Myocyte (in vitro differentiated cells): ENCODE results near the gene AKNA. TPM values are rescaled to one million over a fixed set of nuclear protein-coding genes. Genes with fewer than 3 reads are reported as not detected.
"Not testable (repeated sequence)": the region's sequence is repeated elsewhere in the genome, so short reads cannot be mapped to it uniquely, and the experiment has no call there.

Source experiments
- DNase-seq: peaks from one replicate; pipeline ENCODE4 v3.0.0-alpha.2; 2012; ENCODE audit warnings: low read depth
- total RNA-seq: library from RNA; depleted of rRNA; stranded (reverse); fragments of >200 nt; gene quantifications from 2 replicates; pipeline ENCODE4 v1.2.3, GENCODE V29; 2014

The AKNA gene
- total RNA-seq, 1 donor from 2014 or later = 3.7 TPM

DNA sequence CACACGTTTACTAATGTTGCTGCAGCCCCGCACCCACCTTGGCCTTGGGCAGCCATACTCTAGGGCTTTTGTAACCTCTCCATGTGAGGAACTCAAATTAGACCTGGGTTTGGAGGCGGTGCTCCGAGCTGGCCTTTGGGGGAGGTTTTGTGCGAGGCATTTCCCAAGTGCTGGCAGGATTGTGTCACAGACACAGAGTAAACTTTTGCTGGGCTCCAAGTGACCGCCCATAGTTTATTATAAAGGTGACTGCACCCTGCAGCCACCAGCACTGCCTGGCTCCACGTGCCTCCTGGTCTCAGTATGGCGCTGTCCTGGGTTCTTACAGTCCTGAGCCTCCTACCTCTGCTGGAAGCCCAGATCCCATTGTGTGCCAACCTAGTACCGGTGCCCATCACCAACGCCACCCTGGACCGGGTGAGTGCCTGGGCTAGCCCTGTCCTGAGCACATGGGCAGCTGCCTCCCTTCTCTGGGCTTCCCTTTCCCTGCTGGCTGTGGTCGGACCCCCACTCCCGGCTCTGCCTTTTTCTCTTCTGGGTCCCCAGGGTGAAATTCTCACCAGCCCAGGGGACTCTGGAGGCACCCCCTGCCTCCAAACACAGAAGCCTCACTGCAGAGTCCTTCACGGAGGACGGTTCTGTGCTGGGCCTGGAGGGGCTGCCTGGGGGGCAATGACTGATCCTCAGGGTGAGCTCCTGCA lies 64.8 kb downstream of the AKNA start, which contains the start of gene ORM1:
Gene ORM1 (plus strand): TSS at position 268 of the 701 bp plus-strand sequence. CDS start 36 bp downstream, at position 304.
- not testable (repeated sequence) for DNase-seq

DNA sequence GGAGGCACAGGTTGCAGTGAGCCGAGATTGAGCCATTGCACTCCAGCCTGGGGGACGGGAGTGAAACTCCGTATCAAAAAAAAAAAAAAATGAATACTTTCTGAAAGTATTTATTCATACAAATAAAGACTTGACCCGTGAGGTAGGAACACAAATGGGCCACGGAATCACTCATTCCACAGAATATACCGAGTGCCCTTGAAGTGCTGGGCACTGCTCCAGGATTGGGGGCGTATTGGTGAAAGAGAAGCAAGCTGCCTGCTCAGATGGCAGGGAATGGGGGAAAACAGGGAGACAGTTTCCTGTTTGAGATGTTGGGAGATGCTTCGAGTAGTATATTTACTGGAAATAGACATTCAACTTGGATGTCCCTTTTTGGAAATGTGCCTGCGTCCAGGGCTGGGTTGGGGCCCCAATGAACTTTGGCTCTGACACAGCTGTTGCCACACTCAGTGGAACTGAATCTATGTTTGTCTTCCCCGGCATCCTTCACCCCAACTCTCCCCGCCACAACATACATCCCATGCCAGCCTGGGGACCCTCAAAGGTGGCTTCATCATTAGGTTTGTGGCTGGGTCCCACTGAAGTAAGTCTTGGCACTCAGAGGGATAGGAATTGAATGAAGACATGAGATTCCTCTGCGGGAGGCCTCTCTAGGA lies 65.5 kb downstream of the AKNA start:
- not testable (repeated sequence) for DNase-seq

DNA sequence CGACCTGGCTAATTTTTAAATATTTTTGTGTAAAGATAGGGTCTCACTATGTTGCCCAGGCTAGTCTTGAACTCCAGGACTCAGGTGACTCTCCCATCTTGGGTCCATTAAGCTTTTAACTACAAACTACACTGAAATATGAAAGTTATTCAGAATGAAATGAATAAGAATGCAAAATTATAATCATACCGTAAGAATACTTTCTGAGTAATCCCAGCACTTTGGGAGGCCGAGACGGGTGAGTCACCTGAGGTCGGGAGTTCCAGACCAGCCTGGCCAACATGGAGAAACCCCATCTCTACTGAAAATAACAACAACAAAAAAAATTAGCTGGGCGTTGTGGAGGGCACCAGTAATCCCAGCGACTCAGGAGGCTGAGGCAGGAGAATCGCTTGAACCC lies 66.0 kb downstream of the AKNA start:
- peak; percentile 24 for DNase-seq

DNA sequence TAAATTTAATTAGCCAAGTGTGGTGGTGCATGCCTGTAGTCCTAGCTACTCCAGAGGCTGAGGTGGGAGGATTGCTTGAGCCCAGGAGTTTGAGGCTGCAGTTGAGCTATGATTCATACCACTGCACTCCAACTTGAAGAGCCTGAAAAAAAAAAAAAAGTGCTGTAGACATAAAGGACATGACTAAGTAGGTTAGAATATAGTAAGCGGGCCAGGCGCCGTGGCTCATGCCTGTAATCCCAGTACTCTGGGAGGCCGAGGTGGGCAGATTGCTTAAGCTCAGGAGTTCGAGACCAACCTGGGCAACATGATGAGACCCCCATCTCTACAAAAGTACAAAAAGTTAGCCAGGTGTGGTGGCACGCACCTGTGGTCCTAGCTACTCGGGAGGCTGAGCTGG lies 67.1 kb downstream of the AKNA start:
- DNase-seq = not testable (repeated sequence)

DNA sequence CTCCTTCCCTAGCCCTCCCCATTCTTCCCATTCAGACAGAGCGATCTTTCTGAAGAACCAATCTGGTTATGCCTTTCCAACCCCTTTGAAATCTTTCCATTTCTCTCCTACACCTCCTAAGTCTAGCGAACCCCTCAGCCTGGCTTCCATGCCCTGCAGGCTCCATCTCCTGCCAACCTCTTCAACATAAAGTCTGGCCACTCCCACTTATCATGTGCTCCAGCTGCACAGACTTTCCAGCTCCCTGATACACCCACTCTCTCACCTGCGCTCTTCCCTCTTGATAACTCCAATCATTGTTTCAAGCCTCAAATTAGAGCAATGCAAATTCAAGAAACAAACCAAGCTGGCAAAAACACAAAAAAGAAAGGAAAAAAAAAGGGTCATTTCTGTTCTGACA lies 68.6 kb downstream of the AKNA start:
- DNase-seq = no peak

DNA sequence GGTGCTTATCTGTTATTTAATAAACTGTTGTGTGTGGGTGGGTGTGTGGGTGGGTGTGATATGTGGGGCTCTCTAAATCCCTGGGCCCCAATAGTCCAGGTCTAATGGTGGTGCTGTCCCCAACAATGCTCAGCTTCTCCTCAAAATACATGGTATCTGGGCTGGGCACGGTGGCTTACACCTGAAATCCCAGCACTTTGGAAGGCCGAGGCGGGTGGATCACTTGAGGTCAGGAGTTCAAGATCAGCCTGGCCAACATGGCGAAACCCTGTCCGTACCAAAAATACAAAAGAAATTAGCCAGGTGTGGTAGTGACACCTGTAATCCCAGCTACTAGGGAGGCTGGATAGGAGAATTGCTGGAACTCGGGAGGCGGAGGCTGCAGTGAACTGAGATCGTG lies 69.4 kb downstream of the AKNA start:
- no peak for DNase-seq

DNA sequence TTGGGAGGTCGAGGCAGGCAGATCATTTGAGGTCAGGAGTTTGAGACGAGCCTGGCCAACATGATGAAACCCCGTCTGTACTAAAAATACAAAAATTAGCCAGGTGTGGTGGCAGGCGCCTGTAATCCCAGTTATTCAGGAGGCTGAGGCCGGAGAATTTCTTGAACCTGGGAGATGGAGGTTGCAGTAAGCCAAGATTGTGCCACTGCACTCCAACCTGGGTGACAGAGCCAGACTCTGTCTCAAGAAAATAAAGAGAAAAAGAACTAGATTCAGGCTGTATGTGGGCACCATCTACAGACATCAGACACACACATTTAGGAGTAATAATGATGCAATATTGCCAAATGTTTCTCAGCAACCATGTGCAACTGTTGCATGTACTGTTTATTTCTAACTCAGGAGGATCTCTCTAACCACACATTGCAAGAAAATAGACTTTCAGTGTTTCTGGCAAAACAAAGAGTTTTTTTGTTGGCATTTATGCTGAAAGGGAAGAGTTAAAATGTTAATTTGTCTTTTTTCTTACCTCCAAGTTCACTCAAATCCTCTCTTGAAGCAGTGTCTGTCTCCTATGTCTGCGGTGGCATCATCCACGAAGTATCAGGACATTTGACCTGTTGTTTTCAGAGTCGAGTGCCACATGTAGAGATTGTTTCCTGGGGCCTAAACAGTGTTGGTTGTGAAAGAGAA lies 70.0 kb downstream of the AKNA start:
- peak; percentile 28 for DNase-seq

DNA sequence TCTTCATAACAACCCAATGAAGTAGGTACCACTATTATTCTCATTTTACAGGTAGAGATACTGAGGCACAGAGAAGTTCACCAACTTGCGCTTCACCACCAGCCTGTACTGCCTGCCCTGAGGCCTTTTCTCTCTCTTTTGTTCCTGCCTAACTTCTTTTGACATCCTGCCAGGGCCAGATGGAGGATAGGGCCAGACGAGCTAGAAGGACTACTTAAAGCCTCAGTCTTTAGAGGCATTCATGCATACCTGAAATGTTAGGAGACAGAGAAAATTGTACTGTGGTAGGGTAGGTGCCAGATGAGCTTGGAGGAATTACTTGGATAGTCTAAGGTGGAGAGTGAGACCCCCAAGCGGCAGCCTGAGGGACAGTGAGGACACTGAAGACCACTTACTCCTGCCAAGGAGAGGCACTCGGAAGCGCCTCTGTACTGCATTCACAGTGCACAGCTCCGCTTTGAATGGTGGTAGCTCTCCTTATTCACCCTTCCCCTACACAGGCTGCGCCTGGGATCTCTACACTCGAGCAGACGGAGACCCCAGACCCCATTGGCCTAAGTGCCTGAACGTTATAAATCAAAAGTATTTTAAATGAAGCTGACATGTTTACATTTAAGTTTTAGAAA lies 71.1 kb downstream of the AKNA start:
- DNase-seq = no peak

DNA sequence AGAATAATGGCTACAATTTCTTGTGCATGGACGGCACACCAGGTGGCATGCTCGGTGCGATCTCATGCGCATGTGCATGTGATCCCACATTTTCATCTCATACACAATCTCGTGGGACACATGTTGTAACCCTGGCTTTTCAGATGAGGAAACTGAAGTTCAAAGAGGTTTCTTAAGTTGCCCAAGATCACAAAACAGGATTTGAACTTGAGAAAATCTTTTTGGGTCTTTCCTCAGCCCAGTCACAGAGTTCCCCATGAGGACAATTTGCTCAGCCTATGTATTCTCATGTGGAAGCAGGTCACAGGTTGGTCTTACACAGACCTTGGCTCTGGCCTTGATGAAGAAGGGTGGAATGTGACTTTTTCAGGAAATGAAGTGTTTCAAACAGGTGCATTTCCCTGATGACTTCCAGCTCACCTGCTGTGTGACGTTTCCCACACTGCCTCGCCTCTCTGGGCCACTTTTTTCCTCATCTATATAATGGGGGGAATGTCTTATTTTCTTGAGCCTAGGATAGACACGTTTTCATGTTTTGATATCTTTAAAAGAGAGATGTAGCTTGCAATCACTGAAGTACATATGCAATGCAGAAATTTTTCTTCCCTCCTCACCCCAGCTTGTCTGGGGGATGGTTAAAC lies 71.9 kb downstream of the AKNA start:
- no peak for DNase-seq

DNA sequence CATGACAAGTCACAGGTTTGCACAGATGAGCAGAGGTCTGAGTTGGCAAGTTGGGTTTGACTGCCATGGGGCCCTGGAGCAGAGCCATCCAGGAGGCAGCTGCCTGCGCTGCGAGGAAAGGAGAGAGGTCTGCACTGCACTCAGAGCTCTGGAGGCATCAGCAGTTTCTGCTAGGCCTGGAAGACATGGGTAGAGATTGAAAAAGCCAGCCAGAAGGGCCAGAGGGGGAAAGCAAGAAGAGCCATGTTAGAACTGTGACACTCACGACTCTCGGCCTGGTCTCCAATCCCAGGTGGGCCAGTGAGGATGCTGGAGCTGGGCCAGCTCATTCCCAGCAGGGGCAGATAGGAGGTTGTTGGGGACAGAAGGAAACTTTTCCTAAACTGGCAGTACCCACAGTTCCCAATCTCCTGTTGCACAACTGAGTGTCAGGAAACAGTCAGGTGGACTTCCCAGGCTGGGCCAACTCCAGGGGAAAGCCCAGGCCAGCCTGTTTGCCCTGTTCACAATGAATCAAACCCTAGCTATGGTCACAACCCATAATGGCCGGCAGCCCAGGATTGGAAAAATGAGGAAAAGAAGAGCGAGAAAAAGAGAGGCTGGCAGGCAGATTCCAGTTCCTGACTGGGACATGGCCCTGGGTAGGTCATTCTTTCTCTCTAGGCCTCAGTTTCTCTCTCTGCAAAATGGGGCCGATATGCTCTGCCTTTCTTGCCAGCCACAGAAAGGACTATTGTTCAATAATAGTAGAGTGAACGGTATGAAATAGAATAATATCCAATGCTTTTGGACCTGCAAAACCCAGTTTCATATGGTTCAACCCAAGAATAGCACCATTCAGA lies 72.7 kb downstream of the AKNA start:
- DNase-seq = no peak

DNA sequence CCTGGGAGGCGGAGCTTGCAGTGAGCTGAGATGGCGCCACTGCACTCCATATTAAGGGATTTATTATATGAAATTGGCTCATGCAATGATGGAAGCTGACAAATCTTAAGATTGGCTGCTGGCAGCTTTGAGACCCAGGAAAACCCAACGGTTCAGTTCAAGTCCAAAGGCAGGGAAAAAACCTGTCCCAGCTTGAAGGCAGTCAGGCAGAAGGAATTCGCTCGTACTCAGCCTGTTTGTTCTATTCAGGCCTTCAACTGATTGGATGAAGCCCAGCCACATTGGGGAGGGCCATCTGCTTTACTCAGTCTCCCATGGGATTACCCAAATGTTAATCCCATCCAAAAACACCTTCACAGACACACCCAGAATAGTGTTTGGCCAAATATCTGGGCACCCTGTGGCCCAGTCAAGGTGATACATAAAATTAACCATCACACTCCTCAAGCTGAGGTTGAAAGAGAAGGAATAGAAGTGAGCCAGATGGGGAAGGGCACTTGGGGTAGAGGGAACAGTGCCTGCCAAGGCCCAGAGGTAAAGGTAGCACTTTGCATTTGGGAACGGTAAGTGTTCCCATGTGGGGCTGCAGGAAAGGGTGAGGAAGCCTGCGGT lies 73.4 kb downstream of the AKNA start:
- no peak for DNase-seq

DNA sequence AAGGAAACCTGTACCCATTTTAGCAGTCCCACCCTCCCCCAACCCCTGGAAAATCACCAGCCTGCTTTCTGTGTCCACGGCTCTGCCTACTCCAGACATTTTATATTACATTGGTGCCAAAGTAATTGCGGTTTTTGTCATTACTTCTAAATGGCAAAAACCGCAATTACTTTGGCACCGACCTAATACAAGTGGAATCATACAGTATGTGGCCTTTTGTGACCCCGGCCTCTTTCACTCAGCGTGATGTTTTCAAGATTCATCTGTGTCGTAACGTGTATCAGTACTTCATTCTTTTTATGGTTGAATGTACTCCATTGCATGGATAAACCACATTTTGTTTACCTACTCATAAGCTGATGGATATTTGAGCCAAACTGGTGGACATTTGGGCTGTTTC lies 74.6 kb downstream of the AKNA start:
- DNase-seq = no peak

DNA sequence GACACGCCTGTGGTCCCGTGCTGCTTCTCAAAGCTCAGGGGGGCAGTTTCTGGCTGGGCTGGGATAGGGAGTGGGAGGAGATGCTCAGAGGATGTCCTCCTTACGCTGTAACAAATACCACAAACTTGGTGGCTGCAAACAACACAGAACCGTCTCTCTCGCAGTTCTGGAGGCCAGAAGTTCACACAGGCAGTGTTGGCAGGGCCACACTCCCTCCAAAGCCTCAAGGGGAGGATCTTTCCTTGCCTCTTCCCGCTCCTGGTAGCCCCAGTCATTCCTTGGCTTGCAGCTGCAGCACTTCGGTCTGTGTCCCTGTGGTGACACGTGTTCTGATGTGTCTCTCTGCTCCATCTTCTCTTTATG lies 75.3 kb downstream of the AKNA start:
- no peak for DNase-seq

DNA sequence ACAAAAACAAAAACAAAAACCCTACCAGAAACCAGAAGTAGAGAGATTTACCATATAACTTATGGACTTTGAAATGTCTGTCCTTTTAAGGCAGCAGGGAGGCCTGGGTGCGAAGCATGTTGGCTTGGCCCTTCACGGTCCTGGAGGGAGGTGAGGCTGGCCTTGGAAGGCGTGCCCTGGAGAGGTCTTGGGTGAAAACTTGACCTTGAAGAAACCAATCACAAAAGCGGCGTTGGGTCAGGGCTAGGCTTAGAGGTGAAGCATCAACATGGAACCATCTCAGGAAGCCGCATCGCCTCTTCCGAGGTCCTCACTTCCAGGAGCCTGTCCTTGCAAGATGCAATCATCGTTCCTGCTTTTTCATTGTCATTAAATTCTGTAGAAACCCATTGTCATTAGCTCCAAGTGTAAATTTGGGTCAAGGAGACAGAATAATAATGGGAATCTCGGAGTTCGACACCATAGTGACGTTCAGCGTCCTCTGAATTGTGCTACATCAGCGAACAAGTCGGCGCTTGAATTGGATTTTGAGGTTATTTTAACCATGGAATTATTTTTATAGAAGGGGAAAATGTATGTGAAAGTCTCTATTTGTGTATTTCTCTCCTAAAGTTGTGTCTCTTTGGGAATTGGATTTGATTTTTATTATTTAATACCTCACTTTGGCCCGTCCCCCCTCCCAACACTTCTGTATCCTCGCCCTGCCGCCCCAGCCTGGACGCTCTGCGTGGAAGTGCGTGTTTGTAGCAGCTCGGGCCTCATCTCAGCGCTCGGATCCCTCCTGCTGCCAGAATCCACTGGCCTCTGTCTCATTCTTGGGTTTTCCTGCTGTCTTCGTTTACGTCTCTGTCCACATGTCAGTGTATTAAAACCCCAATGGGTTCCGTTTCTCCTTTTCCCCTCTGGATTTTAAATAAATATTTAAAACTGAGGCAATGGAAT lies 75.9 kb downstream of the AKNA start:
- DNase-seq = no peak

DNA sequence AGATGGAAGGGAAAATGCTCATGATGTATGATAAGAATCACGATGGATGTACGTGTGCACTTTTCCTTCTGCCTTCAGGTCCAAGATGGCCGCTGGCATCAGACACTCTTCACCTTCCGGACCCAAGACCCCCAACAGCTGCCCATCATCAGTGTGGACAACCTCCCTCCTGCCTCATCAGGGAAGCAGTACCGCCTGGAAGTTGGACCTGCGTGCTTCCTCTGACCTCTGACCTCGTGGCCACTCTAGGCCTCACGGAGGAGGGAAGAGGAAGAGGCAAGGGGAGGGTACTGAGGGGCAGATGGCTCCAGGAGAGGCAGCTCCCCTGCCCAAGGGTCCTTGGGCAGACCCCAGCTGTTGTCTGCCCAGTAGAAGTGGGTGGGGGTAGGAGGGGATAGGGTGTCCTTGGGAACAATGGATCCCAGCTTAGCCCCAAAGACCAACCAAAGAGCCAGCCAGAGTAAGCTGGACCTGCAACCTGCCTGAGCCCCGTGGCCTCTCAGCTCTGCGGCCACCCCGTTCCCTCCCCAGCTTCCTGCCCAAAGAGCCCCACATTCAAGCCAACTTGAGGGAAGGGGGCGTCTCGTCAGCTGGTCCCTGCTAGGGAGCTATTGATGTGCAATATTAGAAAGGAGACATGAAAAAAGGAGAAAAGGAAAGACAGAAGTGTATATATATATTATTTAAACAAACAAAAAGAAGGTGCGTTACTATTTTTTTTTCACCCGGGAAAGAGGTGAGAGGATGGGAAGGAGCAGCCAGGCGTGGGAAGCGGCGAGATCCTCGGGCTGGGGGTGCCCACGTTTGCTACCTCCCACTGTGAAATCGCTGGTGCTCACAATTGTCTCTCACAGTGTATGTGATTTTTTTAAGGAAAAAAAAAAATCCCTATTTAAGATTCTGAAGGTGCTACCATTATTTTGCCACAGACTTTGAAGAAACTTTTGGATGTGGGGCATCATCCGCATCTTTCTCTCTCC lies 77.0 kb downstream of the AKNA start:
- no peak for DNase-seq

DNA sequence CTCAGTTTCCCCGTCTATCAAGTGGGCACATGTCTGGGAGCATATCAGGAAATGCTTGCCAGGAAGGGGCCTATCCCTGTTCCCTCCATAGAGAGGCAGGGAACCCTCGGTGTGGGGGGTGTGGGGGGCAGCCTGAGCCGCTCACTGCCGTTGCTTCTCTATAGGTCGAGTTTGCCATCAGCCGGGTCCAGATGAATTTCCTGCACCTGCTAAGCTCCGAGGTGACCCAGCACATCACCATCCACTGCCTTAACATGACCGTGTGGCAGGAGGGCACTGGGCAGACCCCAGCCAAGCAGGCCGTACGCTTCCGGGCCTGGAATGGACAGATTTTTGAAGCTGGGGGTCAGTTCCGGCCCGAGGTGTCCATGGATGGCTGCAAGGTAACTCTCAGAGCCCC lies 78.7 kb downstream of the AKNA start:
- DNase-seq = no peak

DNA sequence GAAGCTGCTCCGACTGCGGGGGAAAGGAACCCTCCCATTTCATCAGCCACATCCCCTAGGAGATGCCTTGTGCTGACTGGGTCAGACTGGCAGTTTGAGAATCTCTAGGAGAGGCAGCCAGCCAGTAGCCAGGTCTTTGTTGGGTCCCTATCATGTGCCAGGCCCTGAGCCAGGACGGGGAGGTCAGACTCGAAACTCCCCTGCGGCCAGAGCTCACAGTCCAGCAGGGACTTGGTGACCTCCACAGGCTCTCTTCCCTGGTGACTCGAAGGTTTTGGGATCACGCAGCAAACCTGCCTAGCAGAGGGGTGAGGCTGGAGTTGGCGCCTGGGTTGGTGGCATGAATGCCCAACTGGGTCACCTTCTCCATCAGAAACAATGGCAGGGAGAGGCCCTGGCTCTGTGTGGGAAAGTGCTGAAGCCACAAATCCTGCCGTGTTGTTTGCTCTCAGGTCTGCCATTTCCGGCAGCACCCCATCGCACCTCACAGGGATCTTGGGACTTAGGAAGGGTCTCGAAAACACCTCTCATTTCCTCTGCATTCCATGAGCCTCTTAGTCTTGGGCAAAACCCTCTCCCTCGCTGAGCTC lies 79.3 kb downstream of the AKNA start:
- no peak for DNase-seq
